Central memory CD8-positive, alpha-beta T cell (primary cell): ENCODE measurements around the gene HSP90B1.

Experiments used
- ATAC-seq: fragments of 150-1000 bp; cut with Tn5 transposase; replicated peaks from 2 replicates; pipeline ENCODE4 v1.10.0; 2022; ENCODE audit warnings: mild to moderate bottlenecking, moderate FRiP score, moderate number of reproducible peaks; ENCODE audit not compliant: poor library complexity, severe bottlenecking; ENCODE audit errors: extremely low read depth
- DNase-seq, 2 donors: peaks; one replicate each; pipeline ENCODE4 v3.0.0; 2021; ENCODE audit warnings: low spot score in 2 of 2
- H3K27ac Mint-ChIP-seq: one replicate; pipeline ENCODE4 v1.8.0; 2022; ENCODE audit warnings: low read depth, mild to moderate bottlenecking, moderate library complexity, mixed read lengths
- H3K27me3 Mint-ChIP-seq: one replicate; pipeline ENCODE4 v1.8.0; 2022; ENCODE audit warnings: mixed read lengths
- H3K36me3 Mint-ChIP-seq: one replicate; pipeline ENCODE4 v1.8.0; 2022; ENCODE audit warnings: mild to moderate bottlenecking, moderate library complexity, mixed read lengths; ENCODE audit not compliant: insufficient read depth
- H3K4me1 Mint-ChIP-seq: one replicate; pipeline ENCODE4 v1.8.0; 2022; ENCODE audit warnings: mixed read lengths
- H3K4me3 Mint-ChIP-seq: one replicate; pipeline ENCODE4 v1.8.0; 2022; ENCODE audit warnings: mild to moderate bottlenecking, moderate library complexity, mixed read lengths
- H3K9me3 Mint-ChIP-seq: one replicate; pipeline ENCODE4 v1.8.0; 2022; ENCODE audit warnings: mixed read lengths

The HSP90B1 gene

DNA sequence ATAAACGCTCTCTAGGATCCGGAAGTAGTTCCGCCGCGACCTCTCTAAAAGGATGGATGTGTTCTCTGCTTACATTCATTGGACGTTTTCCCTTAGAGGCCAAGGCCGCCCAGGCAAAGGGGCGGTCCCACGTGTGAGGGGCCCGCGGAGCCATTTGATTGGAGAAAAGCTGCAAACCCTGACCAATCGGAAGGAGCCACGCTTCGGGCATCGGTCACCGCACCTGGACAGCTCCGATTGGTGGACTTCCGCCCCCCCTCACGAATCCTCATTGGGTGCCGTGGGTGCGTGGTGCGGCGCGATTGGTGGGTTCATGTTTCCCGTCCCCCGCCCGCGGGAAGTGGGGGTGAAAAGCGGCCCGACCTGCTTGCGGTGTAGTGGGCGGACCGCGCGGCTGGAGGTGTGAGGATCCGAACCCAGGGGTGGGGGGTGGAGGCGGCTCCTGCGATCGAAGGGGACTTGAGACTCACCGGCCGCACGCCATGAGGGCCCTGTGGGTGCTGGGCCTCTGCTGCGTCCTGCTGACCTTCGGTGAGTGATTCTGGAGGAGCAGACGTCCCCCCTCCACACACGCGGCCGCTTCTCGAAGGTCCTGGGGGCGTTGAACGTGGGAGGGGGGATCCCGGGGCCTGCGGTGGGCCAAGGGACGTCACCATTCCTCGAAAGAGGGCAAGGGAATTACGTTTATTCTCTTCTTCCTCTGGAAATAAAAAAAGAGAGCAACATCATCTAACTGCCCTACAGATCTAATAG is at the start of gene HSP90B1:
Gene HSP90B1, plus strand, starts transcription at position 377 of the 753 bp plus-strand sequence. Its CDS starts 106 bp downstream, at position 483.
- H3K36me3 Mint-ChIP-seq: peaks cover 53% of the 10 kb centered on the region

DNA sequence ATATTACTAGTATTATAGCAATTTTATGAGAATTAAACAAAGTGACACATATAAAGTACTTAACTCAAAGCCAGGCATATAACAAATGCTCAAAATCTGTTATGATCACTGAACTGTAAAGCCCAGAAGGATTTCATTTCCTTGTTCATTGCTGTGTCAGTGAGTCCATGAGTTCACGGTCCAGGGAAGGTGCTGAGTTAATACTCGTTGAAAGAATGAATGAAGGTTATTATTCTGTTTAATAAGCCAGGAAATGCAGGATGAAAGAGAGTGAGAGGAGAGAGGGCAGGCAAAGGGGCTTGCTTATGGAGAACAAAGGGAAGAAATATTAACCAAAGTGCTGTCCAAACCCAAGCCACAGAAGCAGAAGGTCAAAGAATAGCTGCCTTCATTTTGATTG is 48.9 kb upstream of the HSP90B1 start:
- Mint-ChIP-seq H3K9me3 (no peaks in the 10 kb centered on the region), H3K4me3 (no peak overlapping the region), H3K27ac (no peak overlapping the region), H3K36me3 (no peaks in the 10 kb centered on the region), H3K4me1 (no peaks in the 10 kb centered on the region), H3K27me3 (no peaks in the 10 kb centered on the region)
- no peak for DNase-seq
- ATAC-seq: no peak

More for the DNA sequence above, at the start of gene HSP90B1:
- Mint-ChIP-seq H3K27ac (peak within 1 kb of the TSS; percentile 98), H3K4me3 (peak within 1 kb of the TSS; percentile 92), H3K9me3 (no peaks in the 10 kb centered on the region), H3K27me3 (no peaks in the 10 kb centered on the region), H3K4me1 (peaks cover 69% of the 10 kb centered on the region)
- DNase-seq: peak; percentile 97 to 99
- peak; percentile 79 for ATAC-seq

DNA sequence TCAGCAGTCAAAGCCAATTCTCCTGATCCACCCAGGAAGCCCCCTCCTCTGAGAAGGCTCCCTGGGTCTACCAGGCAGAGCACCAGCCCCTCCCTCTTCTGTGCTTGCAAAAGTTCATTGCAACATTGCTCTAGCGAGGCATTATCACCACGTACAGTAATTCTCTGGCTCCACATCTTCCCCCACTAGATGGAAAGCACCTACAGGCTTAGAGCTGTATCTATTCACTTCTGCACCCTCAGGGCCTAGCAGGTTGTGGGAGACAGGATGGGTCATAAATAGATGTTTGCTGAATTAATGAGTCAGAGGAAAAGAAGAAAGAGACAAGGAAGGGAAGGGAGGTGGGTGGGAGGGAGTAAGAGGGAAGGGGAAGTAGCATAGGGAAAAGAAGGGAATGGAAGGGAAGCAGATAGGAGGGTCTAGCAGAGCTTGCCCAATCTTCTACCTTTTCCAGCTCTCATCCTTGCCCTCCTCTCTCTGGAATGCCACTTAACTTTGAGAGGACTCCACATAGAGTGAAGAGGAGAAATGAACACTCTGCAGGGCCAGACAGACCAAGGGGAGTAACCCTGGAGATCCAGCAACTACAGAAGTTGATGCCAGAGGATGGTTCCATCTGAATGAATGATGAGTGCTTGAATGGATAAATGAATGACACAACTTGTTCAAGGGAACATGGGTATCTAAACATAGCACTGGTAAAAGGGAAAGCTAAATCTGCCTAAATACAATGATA is 47.2 kb upstream of the HSP90B1 start:
- Mint-ChIP-seq H3K9me3 (no peaks in the 10 kb centered on the region), H3K36me3 (no peaks in the 10 kb centered on the region), H3K27ac (no peak overlapping the region), H3K4me1 (no peaks in the 10 kb centered on the region), H3K4me3 (no peak overlapping the region), H3K27me3 (no peaks in the 10 kb centered on the region)
- DNase-seq (no peak), ATAC-seq (no peak)

DNA sequence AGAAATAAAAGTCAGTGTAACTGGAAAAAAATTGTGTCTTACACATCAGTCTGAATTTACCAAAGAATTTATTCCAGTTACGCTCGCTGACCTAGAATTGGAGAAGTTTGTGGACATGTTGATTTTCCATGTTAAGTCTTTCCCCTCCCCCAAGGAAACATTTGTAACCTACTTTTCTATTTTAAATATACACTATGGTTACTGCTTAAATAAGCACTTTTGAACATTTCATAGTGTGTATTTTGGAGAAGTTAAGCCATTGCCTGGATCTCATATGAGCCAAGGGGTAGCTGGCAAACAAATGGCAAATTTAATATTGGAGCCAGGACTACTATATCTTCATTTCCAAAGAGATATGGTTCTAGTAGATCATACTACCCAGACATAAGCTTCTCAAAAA is 46.3 kb upstream of the HSP90B1 start:
- no peaks in the 10 kb centered on the region for H3K4me1 Mint-ChIP-seq
- H3K4me3 Mint-ChIP-seq: no peak overlapping the region
- ATAC-seq (no peak), DNase-seq (no peak)
- H3K27ac Mint-ChIP-seq: no peak overlapping the region
- H3K9me3 Mint-ChIP-seq: no peaks in the 10 kb centered on the region
- H3K27me3 Mint-ChIP-seq: no peaks in the 10 kb centered on the region
- no peaks in the 10 kb centered on the region for H3K36me3 Mint-ChIP-seq

DNA sequence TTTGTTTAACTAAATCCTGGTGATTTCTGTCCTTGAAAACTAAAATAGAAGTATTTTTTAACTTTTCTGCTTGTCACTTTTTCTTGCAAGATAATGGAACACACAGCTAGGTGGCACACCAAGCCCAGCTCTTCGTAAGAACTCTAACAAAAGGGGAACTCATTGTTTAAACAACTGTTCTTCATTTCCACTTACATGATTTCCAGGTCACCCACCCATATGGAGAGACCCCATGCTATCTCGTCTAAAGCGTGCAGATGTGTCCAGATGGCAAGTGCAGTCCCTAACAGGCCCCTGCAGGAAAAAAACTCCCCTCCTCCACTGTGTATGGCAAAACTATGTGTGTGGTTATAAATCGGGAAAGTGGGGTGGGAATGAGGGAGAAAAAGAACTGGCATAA is 45.9 kb upstream of the HSP90B1 start:
- Mint-ChIP-seq H3K4me3 (no peak overlapping the region), H3K36me3 (no peaks in the 10 kb centered on the region), H3K27me3 (no peaks in the 10 kb centered on the region), H3K9me3 (no peaks in the 10 kb centered on the region), H3K4me1 (no peaks in the 10 kb centered on the region), H3K27ac (no peak overlapping the region)
- DNase-seq (no peak), ATAC-seq (no peak)

DNA sequence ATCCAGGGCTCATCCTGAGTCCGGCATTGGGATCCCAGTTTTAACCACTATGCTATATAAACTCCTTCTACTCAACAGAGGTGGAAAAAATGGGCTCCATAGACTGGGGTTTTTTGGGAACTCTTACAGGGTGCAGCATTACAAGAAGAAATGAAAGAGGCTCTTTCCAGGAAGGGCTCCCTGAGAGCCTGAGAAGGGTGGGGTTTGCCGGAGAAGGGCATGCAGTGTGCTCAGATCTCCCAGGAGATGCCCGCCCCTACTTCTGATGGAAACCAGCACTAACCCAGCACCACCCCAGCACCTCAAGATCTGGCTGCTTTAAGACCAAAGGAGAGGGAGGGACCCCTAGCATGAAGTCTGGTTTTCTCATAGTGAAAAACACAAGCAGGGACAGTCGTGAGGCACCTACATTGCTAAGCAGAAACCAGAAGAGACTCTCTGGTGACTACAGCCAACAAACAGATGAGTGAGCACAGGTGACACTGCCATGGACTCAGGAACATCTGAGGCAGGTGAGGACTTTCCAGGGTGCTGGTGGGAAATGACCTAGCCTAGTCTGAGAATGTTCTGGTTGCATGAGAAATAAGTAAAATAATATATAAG is 43.9 kb upstream of the HSP90B1 start:
- H3K4me3 Mint-ChIP-seq: no peak overlapping the region
- no peaks in the 10 kb centered on the region for H3K9me3 Mint-ChIP-seq
- H3K27me3 Mint-ChIP-seq: no peaks in the 10 kb centered on the region
- ATAC-seq (no peak), DNase-seq (no peak)
- H3K36me3 Mint-ChIP-seq: no peaks in the 10 kb centered on the region
- H3K4me1 Mint-ChIP-seq: no peaks in the 10 kb centered on the region
- no peak overlapping the region for H3K27ac Mint-ChIP-seq

DNA sequence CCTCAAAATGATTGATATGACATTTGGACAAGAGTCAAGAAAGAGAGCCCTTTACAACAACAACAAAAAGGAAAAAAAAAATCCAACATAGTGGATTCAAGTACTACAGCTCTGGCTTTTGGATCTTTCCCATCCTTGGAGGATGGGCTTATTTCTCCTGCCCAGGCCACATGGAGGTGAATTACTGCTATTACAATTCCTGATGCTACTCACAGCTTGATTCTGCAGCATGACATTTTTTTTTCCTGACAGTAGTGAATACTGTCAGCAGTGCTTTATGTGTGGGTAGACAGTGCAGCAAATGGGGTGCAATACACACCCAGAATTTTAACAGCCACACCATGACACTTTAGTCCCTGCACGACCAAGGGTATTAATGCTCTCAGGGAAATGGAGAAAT is 42.5 kb upstream of the HSP90B1 start:
- no peak for ATAC-seq

DNA sequence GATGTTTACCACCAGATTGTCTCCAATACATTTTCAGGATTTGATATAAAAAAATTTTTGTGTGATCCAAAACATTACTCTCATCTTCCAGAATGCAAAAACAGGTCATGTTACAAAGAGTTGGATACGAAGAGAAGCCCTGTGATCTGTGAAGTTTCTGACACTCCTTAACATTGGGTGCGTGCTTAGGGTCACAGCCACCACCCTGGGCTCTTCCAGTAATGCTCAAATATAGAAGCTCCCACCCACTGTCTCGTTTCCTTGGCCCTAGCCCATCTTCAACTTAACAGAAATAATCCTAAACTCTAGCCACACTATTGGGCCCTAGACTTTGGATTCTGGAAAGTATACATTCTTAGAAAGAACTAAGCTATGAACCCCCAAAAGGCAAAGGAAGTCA is 32.9 kb upstream of the HSP90B1 start:
- no peak for DNase-seq
- Mint-ChIP-seq H3K9me3 (no peaks in the 10 kb centered on the region), H3K4me1 (peaks cover 20% of the 10 kb centered on the region), H3K36me3 (peaks cover 2% of the 10 kb centered on the region), H3K4me3 (no peak overlapping the region), H3K27me3 (no peaks in the 10 kb centered on the region), H3K27ac (no peak overlapping the region)
- no peak for ATAC-seq

More for the DNA sequence above, 42.5 kb upstream of the HSP90B1 start:
- DNase-seq: no peak
- Mint-ChIP-seq H3K4me1 (no peaks in the 10 kb centered on the region), H3K9me3 (no peaks in the 10 kb centered on the region), H3K27me3 (no peaks in the 10 kb centered on the region), H3K36me3 (no peaks in the 10 kb centered on the region), H3K27ac (no peak overlapping the region), H3K4me3 (no peak overlapping the region)

DNA sequence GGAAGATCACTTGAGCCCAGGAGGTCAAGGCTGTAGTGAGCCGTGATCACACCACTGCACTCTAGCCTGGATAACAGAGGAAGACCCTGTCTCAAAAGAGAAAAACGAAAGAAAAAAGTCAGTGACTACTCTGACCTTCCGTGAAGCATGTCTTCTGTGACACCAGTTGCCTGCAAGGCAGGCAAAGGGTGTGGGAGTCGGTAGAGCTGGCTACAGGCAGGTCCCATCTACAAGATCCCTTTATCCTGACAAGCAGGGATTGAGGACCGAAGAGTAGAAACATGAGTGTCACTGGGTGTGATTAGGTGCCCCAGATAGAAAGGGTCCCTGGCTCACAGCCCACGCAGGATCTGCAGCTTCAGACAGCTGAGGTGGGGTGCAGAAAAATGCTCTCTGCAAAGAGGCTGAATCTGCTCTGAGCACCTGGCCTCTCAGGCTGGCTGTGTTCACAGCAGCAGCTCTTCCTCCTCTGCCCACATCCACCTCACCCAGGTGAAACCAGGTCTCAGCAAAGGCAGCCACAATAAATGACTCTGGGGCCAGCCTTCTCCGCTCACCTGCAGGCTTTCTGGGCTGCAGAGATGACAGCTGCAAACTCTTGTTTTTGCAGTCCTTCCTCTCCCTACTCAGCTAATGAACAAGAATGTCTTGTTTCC is 28.6 kb upstream of the HSP90B1 start:
- ATAC-seq: peak; percentile 87
- peaks cover 3% of the 10 kb centered on the region for H3K36me3 Mint-ChIP-seq
- no peaks in the 10 kb centered on the region for H3K27me3 Mint-ChIP-seq
- peak overlapping the region; percentile 49 for H3K4me3 Mint-ChIP-seq
- H3K4me1 Mint-ChIP-seq: peaks cover 47% of the 10 kb centered on the region
- no peaks in the 10 kb centered on the region for H3K9me3 Mint-ChIP-seq
- DNase-seq: peak; percentile 20 to 23
- peak overlapping the region; percentile 75 for H3K27ac Mint-ChIP-seq

DNA sequence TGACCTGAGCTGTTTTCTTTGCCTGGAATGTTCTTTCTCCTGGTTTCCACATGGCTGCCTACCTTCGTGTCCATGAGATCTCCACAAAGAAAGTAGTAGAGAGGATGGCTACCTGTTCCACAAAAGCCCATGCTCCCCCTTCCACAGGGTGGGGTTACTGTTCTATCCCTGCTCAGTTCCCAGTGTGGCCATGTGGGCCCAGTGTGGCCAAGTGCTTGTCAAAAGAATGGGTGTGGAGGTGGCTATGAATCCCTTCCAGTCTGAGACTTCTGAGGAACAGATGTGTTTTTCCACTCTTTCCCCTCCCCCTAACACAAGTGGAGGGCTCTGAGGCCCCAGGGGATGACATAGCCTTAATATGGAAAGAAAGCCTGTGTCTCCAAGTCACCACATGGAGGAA is 26.2 kb upstream of the HSP90B1 start:
- Mint-ChIP-seq H3K4me3 (no peak overlapping the region), H3K4me1 (peaks cover 53% of the 10 kb centered on the region), H3K27ac (peak overlapping the region; percentile 16), H3K27me3 (no peaks in the 10 kb centered on the region), H3K36me3 (peaks cover 3% of the 10 kb centered on the region), H3K9me3 (no peaks in the 10 kb centered on the region)
- no peak for ATAC-seq
- no peak for DNase-seq

DNA sequence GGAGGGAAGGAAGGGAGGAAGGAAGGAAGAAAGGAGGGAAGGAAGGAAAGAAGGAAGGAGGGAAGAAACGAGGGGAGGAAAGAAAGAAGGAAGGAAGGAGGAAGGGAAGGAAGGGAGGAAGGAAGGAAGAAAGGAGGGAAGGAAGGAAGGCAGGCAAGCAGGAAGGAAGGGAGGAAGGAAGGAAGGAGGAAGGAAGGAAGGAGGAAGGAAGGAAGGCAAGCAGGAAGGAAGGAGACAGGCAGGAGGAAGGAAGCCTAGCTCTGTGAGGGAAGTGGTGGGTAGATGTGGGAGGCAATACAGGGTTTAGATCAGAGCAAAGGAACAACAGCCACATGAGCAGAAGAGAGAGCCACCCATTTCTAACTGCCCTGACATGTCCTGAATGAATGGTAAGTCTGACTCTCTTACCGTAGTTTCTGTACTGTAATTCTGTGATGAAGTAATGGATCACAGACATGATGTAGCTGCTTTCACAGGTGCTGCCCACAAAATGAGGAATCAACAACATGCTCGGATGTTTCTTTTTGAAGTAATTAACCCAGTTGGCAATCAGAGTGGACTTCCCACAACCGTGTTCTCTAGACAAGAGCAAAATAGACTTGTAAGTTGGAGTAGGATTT is 24.4 kb upstream of the HSP90B1 start:
- Mint-ChIP-seq H3K9me3 (no peaks in the 10 kb centered on the region), H3K36me3 (peaks cover 1% of the 10 kb centered on the region), H3K4me3 (no peak overlapping the region), H3K27me3 (no peaks in the 10 kb centered on the region), H3K4me1 (peaks cover 46% of the 10 kb centered on the region), H3K27ac (peak overlapping the region; percentile 63)
- no peak for DNase-seq
- ATAC-seq: no peak

DNA sequence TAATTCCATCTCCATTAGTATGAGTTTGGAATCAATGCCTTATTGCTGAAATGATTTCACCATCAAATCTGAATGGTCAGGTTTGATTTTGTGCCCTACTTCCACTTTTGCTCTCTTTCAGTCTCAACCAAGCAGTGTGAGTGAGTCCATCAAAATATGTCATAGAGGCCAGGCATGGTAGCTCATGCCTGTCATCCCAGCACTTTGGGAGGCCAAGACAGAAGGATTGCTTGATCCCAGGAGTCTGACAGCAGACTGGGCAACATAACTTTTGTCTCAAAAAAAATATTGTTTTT is 22.0 kb upstream of the HSP90B1 start:
- Mint-ChIP-seq H3K4me1 (peaks cover 29% of the 10 kb centered on the region), H3K4me3 (no peak overlapping the region), H3K27me3 (no peaks in the 10 kb centered on the region), H3K36me3 (peaks cover 1% of the 10 kb centered on the region), H3K27ac (no peak overlapping the region), H3K9me3 (no peaks in the 10 kb centered on the region)
- ATAC-seq (no peak), DNase-seq (no peak)
